GM12865 (cell line): Measurements from ENCODE around the gene ASMT.

Experiments used
- DNase-seq: peaks from one replicate; pipeline ENCODE4 v3.0.0; 2010; ENCODE audit warnings: low read depth
- H3K4me3 ChIP-seq: 2 replicates; pipeline ENCODE4 v1.5.1; 2011; ENCODE audit warnings: mild to moderate bottlenecking, low read depth, low read length, control low read depth
- TF ChIP-seq, protein P1 (sequence below): IDR thresholded peaks from 2 replicates; pipeline ENCODE4 v1.5.1; 2011; ENCODE audit warnings: low read length, control low read depth, low read depth, inconsistent platforms; ENCODE audit not compliant: insufficient read depth; ENCODE audit errors: missing control alignments

Gene ASMT

GRCh38 chrX:1593286-1594271 is 21.3 kb upstream of the ASMT start:
- TF ChIP-seq, protein P1, sequence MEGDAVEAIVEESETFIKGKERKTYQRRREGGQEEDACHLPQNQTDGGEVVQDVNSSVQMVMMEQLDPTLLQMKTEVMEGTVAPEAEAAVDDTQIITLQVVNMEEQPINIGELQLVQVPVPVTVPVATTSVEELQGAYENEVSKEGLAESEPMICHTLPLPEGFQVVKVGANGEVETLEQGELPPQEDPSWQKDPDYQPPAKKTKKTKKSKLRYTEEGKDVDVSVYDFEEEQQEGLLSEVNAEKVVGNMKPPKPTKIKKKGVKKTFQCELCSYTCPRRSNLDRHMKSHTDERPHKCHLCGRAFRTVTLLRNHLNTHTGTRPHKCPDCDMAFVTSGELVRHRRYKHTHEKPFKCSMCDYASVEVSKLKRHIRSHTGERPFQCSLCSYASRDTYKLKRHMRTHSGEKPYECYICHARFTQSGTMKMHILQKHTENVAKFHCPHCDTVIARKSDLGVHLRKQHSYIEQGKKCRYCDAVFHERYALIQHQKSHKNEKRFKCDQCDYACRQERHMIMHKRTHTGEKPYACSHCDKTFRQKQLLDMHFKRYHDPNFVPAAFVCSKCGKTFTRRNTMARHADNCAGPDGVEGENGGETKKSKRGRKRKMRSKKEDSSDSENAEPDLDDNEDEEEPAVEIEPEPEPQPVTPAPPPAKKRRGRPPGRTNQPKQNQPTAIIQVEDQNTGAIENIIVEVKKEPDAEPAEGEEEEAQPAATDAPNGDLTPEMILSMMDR: no peak
- peak overlapping the region; percentile 86 for H3K4me3 ChIP-seq
- no peak for DNase-seq

- TF ChIP-seq, protein P1: no peak
- DNase-seq: no peak
- no peak overlapping the region for H3K4me3 ChIP-seq
These were observed 19.2 kb upstream of the ASMT start for GRCh38 chrX:1595711-1596060.

DNA sequence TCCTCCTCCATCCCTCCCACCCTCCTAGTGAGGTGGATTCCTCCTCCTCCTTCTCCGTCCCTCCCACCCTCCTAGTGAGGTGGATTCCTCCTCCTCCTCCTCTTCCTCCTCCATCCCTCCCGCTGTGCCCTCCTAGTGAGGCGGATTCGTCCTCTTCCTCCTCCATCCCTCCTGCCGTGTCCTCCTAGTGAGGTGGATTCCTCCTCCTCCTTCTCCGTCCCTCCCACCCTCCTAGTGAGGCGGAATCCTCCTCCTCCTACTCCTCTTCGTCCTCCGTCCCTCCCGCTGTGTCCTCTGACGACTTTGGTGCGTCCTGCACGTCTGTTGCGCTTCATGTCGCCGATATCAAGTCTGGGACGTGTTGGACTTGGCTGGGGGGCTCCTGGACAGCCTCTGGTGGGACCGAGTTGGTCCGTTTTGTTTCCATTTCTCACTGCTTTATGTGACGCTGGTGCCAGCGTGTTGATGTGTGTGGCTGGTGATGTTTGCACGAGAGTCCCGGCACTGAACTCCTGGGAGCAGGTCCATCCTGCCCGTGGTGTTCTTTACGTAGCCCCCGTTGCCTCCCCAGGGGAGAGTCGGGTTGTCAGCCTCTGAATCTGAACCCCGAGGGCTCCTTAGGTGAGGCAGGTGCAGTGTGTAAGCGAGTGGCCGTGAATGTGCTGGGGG is 18.0 kb upstream of the ASMT start:
- DNase-seq: no peak
- TF ChIP-seq, protein P1: no peak
- no peak overlapping the region for H3K4me3 ChIP-seq

DNA sequence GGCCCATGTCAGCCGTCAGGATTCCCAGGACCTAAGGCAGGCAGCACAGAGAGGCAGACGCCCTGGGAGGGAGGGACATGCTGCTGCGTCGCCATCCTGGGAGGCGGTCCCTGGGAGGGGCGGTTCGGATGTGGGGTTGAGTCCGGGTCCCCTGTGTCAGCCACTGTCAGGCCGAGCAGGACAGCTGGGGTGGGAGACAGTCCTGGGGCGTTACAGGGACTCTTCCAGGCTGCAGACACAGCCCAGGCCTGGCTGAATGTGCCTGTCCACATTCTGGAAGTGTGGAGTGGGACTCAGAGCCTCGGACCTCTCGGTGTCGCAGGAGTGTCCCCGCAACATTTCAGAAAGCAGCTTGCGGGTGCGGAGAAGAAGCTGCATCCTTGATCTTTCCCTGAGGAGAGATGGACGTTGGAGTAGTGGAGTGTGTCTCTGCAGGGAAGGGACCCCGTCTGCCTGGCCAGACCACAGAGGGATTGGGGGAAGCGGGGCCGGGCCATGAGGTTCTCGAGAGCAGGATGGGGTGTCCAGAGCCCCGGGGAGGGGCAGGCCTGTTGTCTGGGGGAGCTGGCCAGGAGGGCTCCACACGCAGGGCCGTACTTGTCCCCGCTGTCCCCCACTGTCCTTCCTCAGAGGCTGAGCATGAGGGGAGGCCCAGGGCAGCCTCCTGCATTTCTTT is 17.4 kb upstream of the ASMT start:
- TF ChIP-seq, protein P1: no peak

GRCh38 chrX:1598021-1598875 is 16.6 kb upstream of the ASMT start:
- H3K4me3 ChIP-seq: no peak overlapping the region
- no peak for DNase-seq
- TF ChIP-seq, protein P1: no peak

More for the DNA sequence above, 17.4 kb upstream of the ASMT start:
- no peak for DNase-seq
- no peak overlapping the region for H3K4me3 ChIP-seq
